ENCODE data around the gene MOCOS.

Gene MOCOS

DNA sequence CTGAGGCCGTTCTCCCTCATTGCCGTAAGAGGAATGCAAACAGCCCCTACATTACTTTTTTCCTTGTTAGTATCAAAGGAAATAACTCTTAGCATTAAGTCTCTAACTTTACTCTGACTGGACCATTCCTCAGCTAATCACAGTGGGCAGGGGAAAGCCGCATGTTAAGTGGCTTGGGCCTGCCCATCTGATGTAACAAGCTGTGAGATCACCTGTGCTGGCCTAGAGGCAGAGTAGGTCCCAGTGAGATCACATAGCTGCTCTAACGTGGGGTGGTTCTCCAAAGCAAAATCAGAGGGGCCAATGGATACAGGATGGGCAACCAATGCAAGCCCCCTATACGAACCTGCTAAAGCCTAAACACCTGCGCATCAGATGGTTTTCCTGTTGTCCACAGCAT is 5.9 kb upstream of the MOCOS start:
- no peak for FAIRE-seq

DNA sequence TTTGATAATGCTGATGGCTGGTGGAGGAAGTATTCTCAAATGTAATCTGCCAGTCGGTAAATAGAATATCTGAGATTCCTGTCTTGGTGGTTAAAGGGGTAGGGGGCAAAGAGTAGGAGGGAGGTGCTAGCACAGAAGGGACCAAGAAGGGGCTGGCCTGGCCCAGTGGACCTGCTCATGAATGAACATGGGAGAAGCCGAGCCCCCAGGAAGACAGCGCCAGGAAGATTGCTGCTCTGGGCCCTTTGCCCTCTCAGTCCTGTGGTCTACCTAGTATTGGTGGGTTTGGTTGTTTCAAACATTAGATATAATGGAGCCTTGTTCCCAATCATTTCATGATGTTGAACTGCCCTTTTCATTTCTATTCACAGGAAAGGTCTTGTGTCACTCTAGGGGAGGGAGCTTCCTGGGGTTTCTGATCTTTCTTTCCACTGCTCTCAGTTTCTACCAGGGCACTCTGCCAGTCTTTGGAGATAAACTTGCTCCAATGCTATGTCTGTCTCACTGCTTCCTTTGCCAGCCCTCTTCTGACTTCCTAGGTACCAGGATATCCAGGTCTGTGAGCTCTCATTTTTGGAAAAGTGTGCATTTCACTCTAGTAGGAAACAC is 5.3 kb upstream of the MOCOS start:
- no peak for FAIRE-seq

- FAIRE-seq = no peak
These were observed 4.3 kb upstream of the MOCOS start for GRCh38 chr18:36183033-36183432.

DNA sequence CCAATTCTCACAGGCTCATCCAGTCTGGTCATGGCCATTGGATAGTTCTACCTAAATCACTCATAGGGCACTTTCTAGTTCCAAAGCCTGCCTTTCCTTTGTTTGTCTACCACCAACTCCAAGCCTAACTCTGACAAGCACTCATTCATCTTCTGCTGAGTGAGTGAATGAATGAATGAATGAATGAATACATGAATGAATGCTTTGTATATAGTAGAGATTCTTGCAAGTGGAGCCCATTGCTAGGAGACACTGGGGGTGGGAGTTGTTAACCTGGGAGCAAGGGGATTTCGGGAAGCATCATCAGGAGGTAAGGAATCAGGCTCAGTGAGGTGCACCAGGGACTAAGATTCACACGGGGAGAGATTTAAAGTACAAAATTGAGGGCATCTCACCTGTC is 3.3 kb upstream of the MOCOS start:
- no peak for FAIRE-seq

GRCh38 chr18:36185157-36185556 is 2.1 kb upstream of the MOCOS start:
- no peak for FAIRE-seq

- FAIRE-seq = no peak
These were observed 1.3 kb upstream of the MOCOS start for GRCh38 chr18:36185901-36186460.

- no peak for FAIRE-seq
These were observed 670 bp upstream of the MOCOS start for GRCh38 chr18:36186461-36187192.

DNA sequence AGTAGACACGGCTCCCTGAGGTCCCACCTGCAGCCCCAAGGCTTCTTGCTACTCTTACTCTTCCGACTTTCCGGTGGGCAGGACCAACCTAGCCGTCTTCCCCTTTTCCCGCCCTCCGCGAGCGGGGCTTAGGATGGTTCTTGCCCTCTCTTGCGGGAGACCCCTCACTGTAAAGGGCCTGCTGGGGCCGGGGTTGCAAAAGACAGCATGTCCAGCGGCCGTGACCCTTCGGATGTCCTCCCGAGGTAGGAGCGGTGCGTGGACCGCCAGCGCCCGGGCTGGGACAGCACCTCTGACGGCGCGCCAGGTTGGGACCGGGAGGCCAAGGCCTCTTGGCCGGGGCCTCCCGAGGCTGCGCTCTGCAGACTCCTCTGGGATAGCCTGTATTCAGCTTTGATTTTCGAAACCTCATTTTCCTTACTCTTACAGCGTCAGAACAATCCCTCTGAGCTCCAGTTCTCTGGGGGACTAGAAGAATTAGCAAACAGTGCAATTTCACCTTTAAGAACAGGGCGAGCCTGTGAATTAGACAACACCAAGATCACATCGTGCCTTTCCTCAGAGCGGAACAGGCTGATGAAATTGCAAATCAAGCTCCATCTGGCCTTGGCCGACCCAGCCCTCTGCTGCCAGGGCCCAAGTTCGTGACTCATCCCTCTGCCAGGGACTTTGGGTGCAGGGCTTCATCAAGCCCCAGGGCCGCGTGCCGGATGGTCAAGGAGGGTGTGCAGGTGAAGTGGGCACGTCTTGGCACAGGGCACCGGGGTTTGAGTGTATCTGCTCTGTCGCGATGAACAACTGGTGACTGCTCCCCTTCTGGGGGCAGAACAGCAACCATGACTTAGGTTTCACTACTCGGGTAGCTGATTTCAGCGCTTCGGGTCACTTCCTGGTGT is 777 bp downstream of the MOCOS start:
- no peak for FAIRE-seq

DNA sequence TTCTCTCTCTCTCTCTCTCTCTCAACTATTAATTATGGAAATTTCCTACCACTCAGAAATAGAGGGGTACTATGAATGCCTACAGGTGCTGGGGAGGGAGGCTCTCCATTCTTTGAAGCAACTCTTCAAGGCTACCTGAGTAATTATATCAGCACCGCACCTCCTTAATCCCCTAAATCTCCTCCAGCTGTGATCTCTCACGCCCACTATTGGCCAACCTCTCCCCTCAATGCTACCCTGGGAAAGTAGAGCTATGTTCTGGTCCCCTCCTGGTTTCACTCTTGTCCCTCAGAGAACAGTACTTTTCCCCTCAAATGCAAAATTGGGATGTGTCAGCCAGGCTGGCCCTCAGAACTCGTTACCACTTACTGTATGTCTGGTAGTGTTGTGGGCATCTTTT is 1.6 kb downstream of the MOCOS start:
- no peak for FAIRE-seq

DNA sequence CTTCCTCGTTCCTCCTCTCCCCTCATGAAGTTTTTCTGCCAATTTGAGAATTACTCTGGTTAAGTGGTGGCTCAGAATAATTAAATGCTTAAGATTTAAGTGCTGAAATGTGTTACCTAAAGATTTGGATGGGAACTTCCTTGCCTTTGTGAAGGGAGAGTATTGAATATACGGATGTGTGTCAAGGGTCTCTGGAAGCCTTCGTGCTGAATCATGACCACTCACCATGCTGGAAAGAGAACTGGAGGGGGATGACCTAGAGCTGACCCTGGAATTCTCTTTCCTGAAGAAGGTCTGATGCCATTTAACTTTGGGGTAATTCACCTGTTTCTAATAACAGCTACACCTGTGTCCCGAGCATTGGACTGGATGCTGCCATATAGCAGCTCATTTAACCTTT is 2.2 kb downstream of the MOCOS start:
- no peak for FAIRE-seq

- no peak for FAIRE-seq
These were observed 4.0 kb downstream of the MOCOS start for GRCh38 chr18:36191286-36191685.

DNA sequence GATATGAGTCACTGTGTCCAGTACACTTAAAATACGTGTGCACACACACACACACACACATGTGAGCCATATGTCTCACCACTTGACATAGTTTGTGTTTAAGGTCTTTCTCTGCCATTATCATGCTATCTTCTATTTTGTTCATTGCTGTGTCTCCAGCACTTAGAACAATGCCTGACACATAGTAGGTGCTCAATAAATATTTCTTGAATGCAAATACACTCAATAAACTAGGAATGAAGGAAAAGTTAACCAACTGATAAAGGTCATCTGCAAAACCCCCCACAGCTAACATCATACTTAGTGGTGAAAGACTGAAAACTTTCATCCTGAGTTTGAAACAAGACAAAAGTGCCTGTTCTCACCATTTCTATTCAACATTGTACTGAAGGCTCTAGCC is 4.4 kb downstream of the MOCOS start:
- FAIRE-seq = no peak

GRCh38 chr18:36194600-36195315 is 7.5 kb downstream of the MOCOS start:
- FAIRE-seq = no peak

GRCh38 chr18:36195427-36196122 is 8.3 kb downstream of the MOCOS start:
- no peak for FAIRE-seq

- FAIRE-seq = no peak
These were observed 9.1 kb downstream of the MOCOS start for GRCh38 chr18:36196238-36196995.

GRCh38 chr18:36197511-36198166 is 10.3 kb downstream of the MOCOS start:
- no peak for FAIRE-seq

- no peak for FAIRE-seq
These were observed 12.5 kb downstream of the MOCOS start for GRCh38 chr18:36199691-36200295.

GRCh38 chr18:36200354-36200771 is 13.1 kb downstream of the MOCOS start:
- no peak for FAIRE-seq

- FAIRE-seq = no peak
These were observed 14.5 kb downstream of the MOCOS start for GRCh38 chr18:36201765-36202164.

DNA sequence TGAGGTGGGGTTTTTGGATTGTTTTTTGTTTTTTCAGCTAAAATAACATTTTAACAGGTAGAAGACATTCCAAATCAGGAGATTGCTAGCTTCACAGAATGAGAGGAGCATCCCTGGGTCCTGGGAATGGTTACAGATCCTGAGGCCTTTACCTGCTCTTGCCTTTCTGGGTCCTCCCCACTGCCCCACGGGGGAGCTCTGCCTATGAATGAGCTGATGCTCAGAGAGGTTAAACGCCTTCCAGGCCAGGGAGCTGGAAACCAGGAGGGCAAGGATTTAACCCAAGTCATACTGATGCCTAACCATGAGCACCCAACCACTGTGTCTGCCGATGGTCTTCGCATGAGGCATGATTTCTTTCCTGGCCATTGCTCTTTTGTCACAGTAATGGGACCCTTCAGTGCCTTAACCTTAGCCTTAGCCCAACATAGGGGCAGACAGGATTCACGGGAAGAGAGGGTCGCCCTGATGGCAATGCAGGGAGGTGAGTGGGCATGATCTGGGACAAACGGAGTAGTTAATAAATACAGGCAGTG is 16.1 kb downstream of the MOCOS start:
- no peak for FAIRE-seq
